Endothelial cell (in vitro differentiated cells): ENCODE measurements around the gene HAPLN2. TPM values are rescaled to one million over a fixed set of nuclear protein-coding genes. Genes with fewer than 3 reads are reported as not detected.

ENCODE experiments used
- DNase-seq: peaks from one replicate; pipeline ENCODE4 v3.0.0; 2021; ENCODE audit warnings: low spot score
- H3K27ac Mint-ChIP-seq: one replicate; pipeline ENCODE4 v1.8.0; 2021; ENCODE audit warnings: mixed read lengths, inconsistent platforms; ENCODE audit not compliant: unreplicated experiment
- H3K27me3 Mint-ChIP-seq: one replicate; pipeline ENCODE4 v1.8.0; 2021; ENCODE audit warnings: mild to moderate bottlenecking, moderate library complexity, mixed read lengths, inconsistent platforms; ENCODE audit not compliant: unreplicated experiment
- H3K36me3 Mint-ChIP-seq: one replicate; pipeline ENCODE4 v1.8.0; 2021; ENCODE audit warnings: mild to moderate bottlenecking, low read depth, mixed read lengths, inconsistent platforms; ENCODE audit not compliant: unreplicated experiment
- H3K4me1 Mint-ChIP-seq: one replicate; pipeline ENCODE4 v1.8.0; 2021; ENCODE audit warnings: mild to moderate bottlenecking, mixed read lengths, inconsistent platforms; ENCODE audit not compliant: unreplicated experiment
- H3K4me3 Mint-ChIP-seq: one replicate; pipeline ENCODE4 v1.8.0; 2021; ENCODE audit warnings: mild to moderate bottlenecking, mixed read lengths, inconsistent platforms; ENCODE audit not compliant: unreplicated experiment
- H3K9me3 Mint-ChIP-seq: one replicate; pipeline ENCODE4 v1.8.0; 2021; ENCODE audit warnings: mixed read lengths, inconsistent platforms; ENCODE audit not compliant: unreplicated experiment
- total RNA-seq: library from RNA; stranded (reverse); fragmentation: NEBNext Ultra II Directional; extraction: Animal tissue kit (Norgen Biotek cat#: 25700); gene quantifications from one replicate; pipeline ENCODE4 v1.2.1, GENCODE V29; 2021; ENCODE audit not compliant: unreplicated experiment
- TF ChIP-seq, protein P1 (sequence below): fragments of 200-600 bp; sonication (generic); IDR thresholded peaks from one replicate; pipeline ENCODE4 v1.5.0; 2021; ENCODE audit warnings: antibody characterized with exemption; ENCODE audit not compliant: unreplicated experiment

The HAPLN2 gene
- total RNA-seq, 1 donor from 2014 or later = 1.3 TPM

DNA sequence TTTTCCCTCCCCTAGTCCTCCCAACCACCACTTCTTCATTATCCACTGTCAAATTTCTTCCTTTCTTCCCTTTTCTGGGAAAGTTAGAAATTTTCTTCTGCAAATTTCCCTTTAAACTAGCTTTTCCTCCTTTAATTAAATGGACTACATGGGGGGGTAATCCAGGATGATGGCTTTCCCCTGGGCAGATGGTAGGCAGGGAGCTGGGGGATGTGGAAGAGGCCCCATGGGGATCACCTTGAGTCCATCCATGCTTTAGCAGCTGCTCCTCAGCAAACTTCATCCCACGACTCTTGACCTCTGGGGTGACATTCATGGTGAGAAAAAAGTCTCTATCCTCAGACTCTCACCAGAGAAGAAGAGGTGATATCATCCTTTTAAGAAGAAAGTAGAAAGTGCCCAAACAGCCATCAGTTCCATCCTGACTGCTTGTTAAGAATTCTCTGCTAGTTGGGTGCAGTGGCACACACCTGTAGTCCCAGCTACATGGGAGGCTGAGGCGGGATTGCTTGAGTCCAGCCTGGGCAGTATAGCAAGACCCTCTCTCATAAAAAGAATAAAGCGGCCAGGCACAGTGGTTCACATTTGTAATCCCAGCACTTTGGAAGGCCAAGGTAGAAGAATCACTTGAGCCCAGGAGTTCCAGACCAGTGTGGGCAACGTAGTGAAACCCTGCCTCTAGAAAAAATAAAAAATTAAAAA lies 20.3 kb upstream of the HAPLN2 start:
- Mint-ChIP-seq H3K36me3 (peaks cover 29% of the 10 kb centered on the region), H3K4me1 (peaks cover 23% of the 10 kb centered on the region)
- TF ChIP-seq, protein P1, sequence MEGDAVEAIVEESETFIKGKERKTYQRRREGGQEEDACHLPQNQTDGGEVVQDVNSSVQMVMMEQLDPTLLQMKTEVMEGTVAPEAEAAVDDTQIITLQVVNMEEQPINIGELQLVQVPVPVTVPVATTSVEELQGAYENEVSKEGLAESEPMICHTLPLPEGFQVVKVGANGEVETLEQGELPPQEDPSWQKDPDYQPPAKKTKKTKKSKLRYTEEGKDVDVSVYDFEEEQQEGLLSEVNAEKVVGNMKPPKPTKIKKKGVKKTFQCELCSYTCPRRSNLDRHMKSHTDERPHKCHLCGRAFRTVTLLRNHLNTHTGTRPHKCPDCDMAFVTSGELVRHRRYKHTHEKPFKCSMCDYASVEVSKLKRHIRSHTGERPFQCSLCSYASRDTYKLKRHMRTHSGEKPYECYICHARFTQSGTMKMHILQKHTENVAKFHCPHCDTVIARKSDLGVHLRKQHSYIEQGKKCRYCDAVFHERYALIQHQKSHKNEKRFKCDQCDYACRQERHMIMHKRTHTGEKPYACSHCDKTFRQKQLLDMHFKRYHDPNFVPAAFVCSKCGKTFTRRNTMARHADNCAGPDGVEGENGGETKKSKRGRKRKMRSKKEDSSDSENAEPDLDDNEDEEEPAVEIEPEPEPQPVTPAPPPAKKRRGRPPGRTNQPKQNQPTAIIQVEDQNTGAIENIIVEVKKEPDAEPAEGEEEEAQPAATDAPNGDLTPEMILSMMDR = no peak

GRCh38 chr1:156599811-156600210 lies 19.4 kb upstream of the HAPLN2 start:
- Mint-ChIP-seq H3K4me1 (peaks cover 23% of the 10 kb centered on the region), H3K9me3 (no peaks in the 10 kb centered on the region), H3K27me3 (peaks cover 3% of the 10 kb centered on the region), H3K27ac (no peak overlapping the region), H3K4me3 (no peak overlapping the region), H3K36me3 (peaks cover 20% of the 10 kb centered on the region)
- TF ChIP-seq, protein P1 = peak; percentile 30
- DNase-seq = no peak

More for the DNA sequence above, 20.3 kb upstream of the HAPLN2 start:
- H3K27me3 Mint-ChIP-seq = peaks cover 3% of the 10 kb centered on the region
- no peak overlapping the region for H3K27ac Mint-ChIP-seq
- H3K4me3 Mint-ChIP-seq = peak overlapping the region; percentile 19
- no peak for DNase-seq
- no peaks in the 10 kb centered on the region for H3K9me3 Mint-ChIP-seq

GRCh38 chr1:156600733-156601121 lies 18.5 kb upstream of the HAPLN2 start:
- Mint-ChIP-seq H3K9me3 (no peaks in the 10 kb centered on the region), H3K36me3 (peaks cover 11% of the 10 kb centered on the region), H3K4me3 (peak overlapping the region; percentile 100), H3K27ac (peak overlapping the region; percentile 98), H3K4me1 (peaks cover 20% of the 10 kb centered on the region), H3K27me3 (peaks cover 3% of the 10 kb centered on the region)
- TF ChIP-seq, protein P1 = no peak
- DNase-seq = no peak

- Mint-ChIP-seq H3K4me3 (peak within 1 kb of the TSS; percentile 100), H3K36me3 (peaks cover 7% of the 10 kb centered on the region), H3K4me1 (peaks cover 20% of the 10 kb centered on the region), H3K27me3 (peaks cover 3% of the 10 kb centered on the region), H3K27ac (peak within 1 kb of the TSS; percentile 98), H3K9me3 (no peaks in the 10 kb centered on the region)
- DNase-seq = peak; percentile 74
- TF ChIP-seq, protein P1 = no peak
Measured at GRCh38 chr1:156601122-156601830, 17.9 kb upstream of the HAPLN2 start, which contains the start of gene GPATCH4. TSS of gene GPATCH4 (minus strand) at chr1:156601479.

- Mint-ChIP-seq H3K4me1 (peaks cover 20% of the 10 kb centered on the region), H3K36me3 (peaks cover 4% of the 10 kb centered on the region), H3K9me3 (no peaks in the 10 kb centered on the region), H3K27ac (peak overlapping the region; percentile 98), H3K4me3 (peak overlapping the region; percentile 100), H3K27me3 (peaks cover 3% of the 10 kb centered on the region)
- TF ChIP-seq, protein P1 = no peak
- DNase-seq = no peak
Measured at GRCh38 chr1:156601892-156602291, 17.3 kb upstream of the HAPLN2 start.
